H1 (cell line): Measurements from ENCODE around the gene LIMA1. TPM values are rescaled to one million over a fixed set of nuclear protein-coding genes. Genes with fewer than 3 reads are reported as not detected.

Experiments used
- CTCF ChIA-PET: fragments of 300-600 bp; sonication (Branson Sonifier 250); formaldehyde crosslinking; loops from one replicate; lab custom pipeline; 2021; ENCODE audit not compliant: partially characterized antibody; lab: Charles Lee
- POLR2A ChIA-PET: fragments of 300-600 bp; sonication (Branson Sonifier 250); formaldehyde crosslinking; loops from one replicate; lab custom pipeline; 2021; ENCODE audit warnings: inconsistent platforms; ENCODE audit not compliant: partially characterized antibody; lab: Charles Lee
- DNase-seq, 2 experiments: peaks; one replicate each; pipeline versions ENCODE4 v3.0.0 to v3.0.0-alpha.2; 2010 to 2022; ENCODE audit warnings: low spot score in 2 of 2, low read depth in 1 of 2, mixed read lengths in 1 of 2
- FAIRE-seq: peaks from 2 replicates; lab custom pipeline; 2011; peaks lifted over from hg19 to GRCh38; lab: Jason Lieb, UNC
- H2AFZ ChIP-seq: 2 replicates; pipeline ENCODE4 v1.8.1; 2012; ENCODE audit warnings: low read length, inconsistent platforms
- H2AK5ac ChIP-seq: 2 replicates; pipeline ENCODE4 v1.6.1; 2013; ENCODE audit warnings: low read depth, low read length
- H2BK120ac ChIP-seq: replicated peaks from 2 replicates; pipeline ENCODE3; 2013; ENCODE audit warnings: low read depth, low read length, inconsistent platforms
- H2BK12ac ChIP-seq: 2 replicates; pipeline ENCODE4 v1.6.1; 2013; ENCODE audit warnings: low read depth, low read length
- H2BK15ac ChIP-seq: 2 replicates; pipeline ENCODE4 v1.6.1; 2013; ENCODE audit warnings: low read length
- H2BK20ac ChIP-seq: 2 replicates; pipeline ENCODE4 v1.6.1; 2013; ENCODE audit warnings: low read length
- H2BK5ac ChIP-seq: 2 replicates; pipeline ENCODE4 v1.6.1; 2013; ENCODE audit warnings: low read depth, low read length
- H3K14ac ChIP-seq: 2 replicates; pipeline ENCODE4 v1.6.1; 2013; ENCODE audit warnings: inconsistent platforms; ENCODE audit not compliant: insufficient read length
- H3K18ac ChIP-seq: 2 replicates; pipeline ENCODE4 v1.6.1; 2013; ENCODE audit warnings: low read length; ENCODE audit errors: extremely low read depth
- H3K23ac ChIP-seq: 2 replicates; pipeline ENCODE4 v1.6.1; 2013; ENCODE audit warnings: inconsistent platforms; ENCODE audit not compliant: insufficient read length
- H3K23me2 ChIP-seq: 2 replicates; pipeline ENCODE4 v1.6.1; 2013; ENCODE audit warnings: low read depth, low read length
- H3K27ac ChIP-seq: 2 replicates; pipeline ENCODE4 v1.6.1; 2011; ENCODE audit warnings: low read depth, low read length, inconsistent platforms
- H3K27me3 ChIP-seq, 4 experiments: replicated peaks in 1 of 4; 1 replicate in 1 of 4; 2 replicates in 3 of 4; pipeline versions ENCODE4 v1.6.1 to v1.8.1; 2011 to 2013; ENCODE audit warnings: low read length in 3 of 4, mild to moderate bottlenecking in 3 of 4, inconsistent platforms in 2 of 4, mixed read lengths in 2 of 4, moderate library complexity in 1 of 4; ENCODE audit not compliant: control insufficient read depth in 3 of 4, insufficient read depth in 3 of 4; ENCODE audit errors: extremely low read depth in 1 of 4
- H3K36me3 ChIP-seq, 4 experiments: 2 replicates each; pipeline versions ENCODE4 v1.6.1 to v1.8.1; 2011 to 2013; ENCODE audit warnings: mild to moderate bottlenecking in 4 of 4, low read length in 3 of 4, moderate library complexity in 2 of 4, control low read depth in 1 of 4, inconsistent platforms in 1 of 4; ENCODE audit not compliant: insufficient read depth in 4 of 4, control insufficient read depth in 2 of 4
- H3K4ac ChIP-seq: replicated peaks from 2 replicates; pipeline ENCODE3; 2013; ENCODE audit warnings: low read length, low read depth, mixed read lengths, inconsistent platforms; ENCODE audit not compliant: insufficient read length
- H3K4me1 ChIP-seq, 4 experiments: replicated peaks in 1 of 4; 1 replicate in 1 of 4; 2 replicates in 3 of 4; pipeline versions ENCODE4 v1.6.1 to v1.8.1; 2011 to 2013; ENCODE audit warnings: low read length in 3 of 4, inconsistent platforms in 2 of 4, mixed read lengths in 1 of 4; ENCODE audit not compliant: insufficient read depth in 4 of 4, control insufficient read depth in 3 of 4
- H3K4me2 ChIP-seq, 2 experiments: 2 replicates each; pipeline versions ENCODE4 v1.6.1 to v1.8.1; 2011 to 2013; ENCODE audit warnings: low read depth in 2 of 2, low read length in 2 of 2, control low read depth in 1 of 2, inconsistent platforms in 1 of 2, mild to moderate bottlenecking in 1 of 2; ENCODE audit not compliant: insufficient read depth in 1 of 2
- H3K4me3 ChIP-seq, 4 experiments: fragments of 200-600, 300-600 bp in 1 of 4; sonication (generic), shearing (Covaris generic), sonication (Bioruptor Twin) in 1 of 4; 2 replicates each; pipeline versions ENCODE4 v1.5.1 to v1.8.1; 2011 to 2016; ENCODE audit warnings: low read length in 4 of 4, low read depth in 3 of 4, control low read depth in 2 of 4, inconsistent platforms in 2 of 4, mild to moderate bottlenecking in 2 of 4, mixed read lengths in 1 of 4, moderate library complexity in 1 of 4; ENCODE audit not compliant: insufficient read depth in 2 of 4; ENCODE audit errors: extremely low read depth in 1 of 4
- H3K56ac ChIP-seq: replicated peaks from 2 replicates; pipeline ENCODE3; 2013; ENCODE audit warnings: low read depth, mild to moderate bottlenecking, mixed read lengths, low read length, inconsistent platforms; ENCODE audit not compliant: insufficient read length
- H3K79me1 ChIP-seq: 2 replicates; pipeline ENCODE4 v1.6.1; 2013; ENCODE audit warnings: low read depth, low read length, control low read depth
- H3K79me2 ChIP-seq, 2 experiments: 2 replicates each; pipeline versions ENCODE4 v1.6.1 to v1.8.1; 2012 to 2013; ENCODE audit warnings: low read length in 2 of 2, mild to moderate bottlenecking in 2 of 2, inconsistent platforms in 1 of 2; ENCODE audit not compliant: insufficient read depth in 2 of 2, control insufficient read depth in 1 of 2
- H3K9ac ChIP-seq, 4 experiments: replicated peaks in 1 of 4; 1 replicate in 1 of 4; 2 replicates in 3 of 4; pipeline versions ENCODE4 v1.6.1 to v1.8.1; 2011 to 2013; ENCODE audit warnings: low read depth in 3 of 4, low read length in 3 of 4, control low read depth in 2 of 4, mild to moderate bottlenecking in 2 of 4, moderate library complexity in 2 of 4, inconsistent platforms in 1 of 4; ENCODE audit errors: extremely low read depth in 1 of 4
- H3K9me3 ChIP-seq, 2 experiments: 2 replicates each; pipeline versions ENCODE4 v1.6.1 to v1.8.1; 2012 to 2013; ENCODE audit warnings: mild to moderate bottlenecking in 2 of 2, moderate library complexity in 2 of 2, control low read depth in 1 of 2, inconsistent platforms in 1 of 2, low read depth in 1 of 2, low read length in 1 of 2, mixed read lengths in 1 of 2; ENCODE audit not compliant: insufficient read depth in 2 of 2
- H4K20me1 ChIP-seq, 2 experiments: replicated peaks in 1 of 2; 2 replicates each; pipeline versions ENCODE3 to v1.8.1; 2011 to 2013; ENCODE audit warnings: inconsistent platforms in 2 of 2, low read length in 2 of 2, mild to moderate bottlenecking in 1 of 2; ENCODE audit not compliant: insufficient read depth in 2 of 2, control insufficient read depth in 1 of 2
- H4K5ac ChIP-seq: 2 replicates; pipeline ENCODE4 v1.6.1; 2013; ENCODE audit warnings: low read length, low read depth, mixed read lengths, inconsistent platforms; ENCODE audit not compliant: insufficient read length
- H4K8ac ChIP-seq: 2 replicates; pipeline ENCODE4 v1.8.0; 2013; ENCODE audit warnings: mild to moderate bottlenecking, moderate library complexity, low read length, inconsistent platforms; ENCODE audit not compliant: insufficient read depth; ENCODE audit errors: extremely low read depth
- H4K91ac ChIP-seq: replicated peaks from 2 replicates; pipeline ENCODE3; 2013; ENCODE audit warnings: low read length, mixed read lengths, inconsistent platforms; ENCODE audit not compliant: insufficient read length
- ASH2L ChIP-seq: fragments of 200-600, 300-600 bp; sonication (generic); IDR thresholded peaks from one replicate; pipeline ENCODE4 v1.7.1; 2017; ENCODE audit warnings: low read length
- EZH2 ChIP-seq: fragments of 200-600 bp; sonication (generic); IDR thresholded peaks from 2 replicates; pipeline ENCODE4 v1.7.1; 2012; ENCODE audit warnings: low read depth, mild to moderate bottlenecking, moderate library complexity, low read length, inconsistent platforms; ENCODE audit not compliant: severe bottlenecking
- GABPA ChIP-seq: IDR thresholded peaks from 2 replicates; pipeline ENCODE4 v1.6.1; 2011; ENCODE audit warnings: mild to moderate bottlenecking, low read length, moderate library complexity, borderline replicate concordance; ENCODE audit not compliant: insufficient read depth
- GTF2F1 ChIP-seq: IDR thresholded peaks from 2 replicates; pipeline ENCODE4 v1.6.1; 2012; ENCODE audit warnings: low read depth, low read length, improper control_type of control experiment, borderline replicate concordance
- JUN ChIP-seq: IDR thresholded peaks from 2 replicates; pipeline ENCODE4 v1.6.1; 2011; ENCODE audit warnings: low read depth, mild to moderate bottlenecking, improper control_type of control experiment, low read length
- NRF1 ChIP-seq: IDR thresholded peaks from 2 replicates; pipeline ENCODE4 v1.6.1; 2011; ENCODE audit warnings: mild to moderate bottlenecking, low read depth, low read length, improper control_type of control experiment
- POLR2A ChIP-seq, 2 experiments: IDR thresholded peaks; 1 replicate in 1 of 2; 2 replicates in 1 of 2; pipeline ENCODE4 v1.6.1; 2011; ENCODE audit warnings: low read depth in 2 of 2, low read length in 2 of 2, mild to moderate bottlenecking in 2 of 2; ENCODE audit errors: control extremely low read depth in 1 of 2
- POLR2AphosphoS5 ChIP-seq: IDR thresholded peaks from 2 replicates; pipeline ENCODE4 v1.6.1; 2011; ENCODE audit warnings: low read depth, low read length
- RAD21 ChIP-seq, 2 experiments: IDR thresholded peaks in 1 of 2; conservative IDR thresholded peaks in 1 of 2; 2 replicates each; pipeline ENCODE4 v1.6.1; 2011; ENCODE audit warnings: low read depth in 2 of 2, low read length in 2 of 2, improper control_type of control experiment in 1 of 2, inconsistent platforms in 1 of 2, mild to moderate bottlenecking in 1 of 2, moderate library complexity in 1 of 2
- RBBP5 ChIP-seq: IDR thresholded peaks from 2 replicates; pipeline ENCODE4 v1.7.1; 2012; ENCODE audit warnings: low read depth, mild to moderate bottlenecking, inconsistent platforms, low read length, moderate library complexity, borderline replicate concordance
- SP2 ChIP-seq: IDR thresholded peaks from 2 replicates; pipeline ENCODE4 v1.6.1; 2012; ENCODE audit warnings: mild to moderate bottlenecking, low read length, inconsistent platforms
- TAF7 ChIP-seq: optimal IDR thresholded peaks from 2 replicates; pipeline ENCODE3; 2011; ENCODE audit warnings: low read depth, mild to moderate bottlenecking, inconsistent platforms, low read length, moderate library complexity, borderline replicate concordance
- YY1 ChIP-seq: IDR thresholded peaks from 2 replicates; pipeline ENCODE4 v1.6.1; 2011; ENCODE audit warnings: low read depth, mild to moderate bottlenecking, low read length
- WGBS, 2 experiments: shearing (Covaris generic) in 1 of 2; methylation state at CpG; one replicate each; pipeline versions ENCODE4 v1.1.6 to v1.1.7; 2013 to 2015; ENCODE audit warnings: low lambda C conversion rate in 2 of 2, mixed read lengths in 2 of 2, inconsistent platforms in 1 of 2, low coverage in 1 of 2, missing lambda C conversion rate in 1 of 2; ENCODE audit not compliant: insufficient replicate concordance in 2 of 2, insufficient coverage in 1 of 2, insufficient read length in 1 of 2; ENCODE audit errors: extremely low coverage in 1 of 2, missing lambda C conversion rate in 1 of 2; 5-methylcytosine and 5-hydroxymethylcytosine counted together
- polyA plus RNA-seq, 7 experiments: library from polyadenylated mRNA; depleted of rRNA in 3 of 7; stranded (reverse) in 5 of 7; unstranded in 2 of 7; fragments of >200 nt in 5 of 7; fragments of 200-250 nt in 2 of 7; gene quantifications; 1 replicate in 5 of 7; 2 replicates in 1 of 7; 4 replicates in 1 of 7; pipeline versions ENCODE4 v1.2.1 to v1.2.3, GENCODE V29; 2011 to 2013; ENCODE audit warnings: missing spikeins in 2 of 7, mixed read lengths in 2 of 7
- total RNA-seq: library from RNA; stranded (reverse); fragmentation: NEBNext Ultra II Directional; extraction: Animal tissue kit (Norgen Biotek cat#: 25700); gene quantifications from 2 replicates; pipeline ENCODE4 v1.2.1, GENCODE V29; 2021
- TF ChIP-seq, protein P1 (sequence below): IDR thresholded peaks from 2 replicates; pipeline ENCODE4 v1.6.1; 2011; ENCODE audit warnings: low read length, improper control_type of control experiment

LIMA1 gene
- total and polyA plus RNA-seq, 2 of the 8 experiments (the other 6 are each of a cell fraction or from before 2014, with no cell fraction given): 12.7 to 47.6 TPM

DNA sequence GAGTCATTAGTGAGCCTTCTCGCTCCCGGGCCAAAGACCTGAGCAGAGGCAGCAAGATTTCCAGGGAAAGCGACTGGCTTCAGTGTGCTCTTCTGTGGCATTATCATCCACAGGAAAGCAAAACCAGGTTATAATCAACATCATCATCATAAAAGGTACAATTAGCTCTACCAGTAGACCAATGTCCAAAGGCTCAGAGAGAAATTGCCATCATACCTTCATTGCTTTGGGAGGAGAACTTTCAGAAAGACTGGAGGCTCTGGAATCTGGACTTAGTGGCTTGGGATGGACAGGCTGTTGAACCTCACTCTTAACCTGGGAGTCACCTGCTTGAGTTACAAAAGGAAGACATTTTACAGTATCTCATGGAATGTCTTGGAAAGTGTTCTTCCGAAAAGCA is 91.1 kb downstream of the LIMA1 start:
- H3K27ac ChIP-seq: no peak overlapping the region
- H2AFZ ChIP-seq: no peak overlapping the region
- H3K9ac ChIP-seq: no peak overlapping the region
- no peak overlapping the region for H3K4me2 ChIP-seq
- CTCF ChIA-PET: no interaction called here
- no peak overlapping the region for H2AK5ac ChIP-seq
- no peak overlapping the region for H3K56ac ChIP-seq
- no peaks in the 10 kb centered on the region for H4K20me1 ChIP-seq
- H4K91ac ChIP-seq: no peak overlapping the region
- no peaks in the 10 kb centered on the region for H3K9me3 ChIP-seq
- H3K23me2 ChIP-seq: no peaks in the 10 kb centered on the region
- no peaks in the 10 kb centered on the region for H3K79me2 ChIP-seq
- DNase-seq (no peak), FAIRE-seq (no peak)
- no peak overlapping the region for H3K23ac ChIP-seq
- H2BK20ac ChIP-seq: no peak overlapping the region
- no peak overlapping the region for H3K14ac ChIP-seq
- WGBS, 2 experiments: 92% methylated on average over 4 of the region's 4 CpGs; no CpG with 5 or more reads in 1 of the 2 experiments
- no peak overlapping the region for H3K18ac ChIP-seq
- H3K4ac ChIP-seq: no peak overlapping the region
- H3K27me3 ChIP-seq: no peaks in the 10 kb centered on the region
- H2BK15ac ChIP-seq: no peak overlapping the region
- H3K36me3 ChIP-seq: peaks cover 0 to 14% (median 7%) of the 10 kb centered on the region in 4 experiments; a peak in 5 of 8 replicates
- H3K4me1 ChIP-seq: no peaks in the 10 kb centered on the region
- H3K79me1 ChIP-seq: no peaks in the 10 kb centered on the region
- H3K4me3 ChIP-seq: no peak overlapping the region
- H2BK120ac ChIP-seq: no peak overlapping the region
- no peak overlapping the region for H2BK5ac ChIP-seq
- H4K8ac ChIP-seq: no peak overlapping the region
- no peak overlapping the region for H2BK12ac ChIP-seq
- POLR2A ChIA-PET: no interaction called here
- no peak overlapping the region for H4K5ac ChIP-seq
- no peak for TF ChIP-seq RBBP5
- no peak for TF ChIP-seq YY1
- no peak for TF ChIP-seq GTF2F1
- TF ChIP-seq POLR2AphosphoS5: no peak
- TF ChIP-seq ASH2L: no peak
- no peak for TF ChIP-seq GABPA
- TF ChIP-seq, protein P1, sequence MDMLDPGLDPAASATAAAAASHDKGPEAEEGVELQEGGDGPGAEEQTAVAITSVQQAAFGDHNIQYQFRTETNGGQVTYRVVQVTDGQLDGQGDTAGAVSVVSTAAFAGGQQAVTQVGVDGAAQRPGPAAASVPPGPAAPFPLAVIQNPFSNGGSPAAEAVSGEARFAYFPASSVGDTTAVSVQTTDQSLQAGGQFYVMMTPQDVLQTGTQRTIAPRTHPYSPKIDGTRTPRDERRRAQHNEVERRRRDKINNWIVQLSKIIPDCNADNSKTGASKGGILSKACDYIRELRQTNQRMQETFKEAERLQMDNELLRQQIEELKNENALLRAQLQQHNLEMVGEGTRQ: no peak
- no peak for TF ChIP-seq EZH2
- no peak for TF ChIP-seq SP2
- TF ChIP-seq TAF7: no peak
- no peak for TF ChIP-seq RAD21 (IDR thresholded peaks at IDR 0.05 in 1 of 2, conservative IDR thresholded peaks at IDR 0.05 in 1 of 2; ENCODE audit: low read depth in 2 of 2, low read length in 2 of 2)
- TF ChIP-seq JUN: no peak
- TF ChIP-seq NRF1: no peak
- TF ChIP-seq POLR2A (IDR thresholded peaks at IDR 0.05; ENCODE audit: control extremely low read depth in 1 of 2, low read depth in 2 of 2, low read length in 2 of 2): no peak
